ENCODE data around the gene ERCC6L. TPM values are rescaled to one million over a fixed set of nuclear protein-coding genes. Genes with fewer than 3 reads are reported as not detected.

ERCC6L gene
- total and polyA plus RNA-seq, 10 of the 15 experiments (the other 5 are each of a cell fraction or from before 2014, with no cell fraction given), result 4.7 to 13.1 (median 7.7) TPM

DNA sequence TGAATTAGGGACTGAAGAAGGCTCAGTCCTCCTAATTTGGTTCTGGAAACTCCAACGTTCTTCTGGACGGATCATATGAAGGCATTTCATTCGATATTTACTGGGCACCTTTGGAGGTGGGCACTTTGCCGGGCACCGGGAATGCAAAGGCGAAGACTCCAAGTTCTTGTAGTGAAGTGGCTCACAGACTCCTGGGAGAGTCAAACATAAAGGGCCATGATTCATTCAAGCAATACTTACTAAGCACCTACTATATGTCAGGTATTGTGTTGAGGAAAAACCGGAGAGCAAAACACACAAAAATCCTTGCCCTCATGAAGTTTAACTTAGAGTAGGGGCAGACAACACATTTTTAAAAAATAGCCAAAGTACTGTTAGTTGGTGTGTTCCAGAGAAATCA, 17.0 kb upstream of the ERCC6L start (continued):
- TF ChIP-seq, protein P1, sequence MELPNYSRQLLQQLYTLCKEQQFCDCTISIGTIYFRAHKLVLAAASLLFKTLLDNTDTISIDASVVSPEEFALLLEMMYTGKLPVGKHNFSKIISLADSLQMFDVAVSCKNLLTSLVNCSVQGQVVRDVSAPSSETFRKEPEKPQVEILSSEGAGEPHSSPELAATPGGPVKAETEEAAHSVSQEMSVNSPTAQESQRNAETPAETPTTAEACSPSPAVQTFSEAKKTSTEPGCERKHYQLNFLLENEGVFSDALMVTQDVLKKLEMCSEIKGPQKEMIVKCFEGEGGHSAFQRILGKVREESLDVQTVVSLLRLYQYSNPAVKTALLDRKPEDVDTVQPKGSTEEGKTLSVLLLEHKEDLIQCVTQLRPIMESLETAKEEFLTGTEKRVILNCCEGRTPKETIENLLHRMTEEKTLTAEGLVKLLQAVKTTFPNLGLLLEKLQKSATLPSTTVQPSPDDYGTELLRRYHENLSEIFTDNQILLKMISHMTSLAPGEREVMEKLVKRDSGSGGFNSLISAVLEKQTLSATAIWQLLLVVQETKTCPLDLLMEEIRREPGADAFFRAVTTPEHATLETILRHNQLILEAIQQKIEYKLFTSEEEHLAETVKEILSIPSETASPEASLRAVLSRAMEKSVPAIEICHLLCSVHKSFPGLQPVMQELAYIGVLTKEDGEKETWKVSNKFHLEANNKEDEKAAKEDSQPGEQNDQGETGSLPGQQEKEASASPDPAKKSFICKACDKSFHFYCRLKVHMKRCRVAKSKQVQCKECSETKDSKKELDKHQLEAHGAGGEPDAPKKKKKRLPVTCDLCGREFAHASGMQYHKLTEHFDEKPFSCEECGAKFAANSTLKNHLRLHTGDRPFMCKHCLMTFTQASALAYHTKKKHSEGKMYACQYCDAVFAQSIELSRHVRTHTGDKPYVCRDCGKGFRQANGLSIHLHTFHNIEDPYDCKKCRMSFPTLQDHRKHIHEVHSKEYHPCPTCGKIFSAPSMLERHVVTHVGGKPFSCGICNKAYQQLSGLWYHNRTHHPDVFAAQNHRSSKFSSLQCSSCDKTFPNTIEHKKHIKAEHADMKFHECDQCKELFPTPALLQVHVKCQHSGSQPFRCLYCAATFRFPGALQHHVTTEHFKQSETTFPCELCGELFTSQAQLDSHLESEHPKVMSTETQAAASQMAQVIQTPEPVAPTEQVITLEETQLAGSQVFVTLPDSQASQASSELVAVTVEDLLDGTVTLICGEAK (IDR thresholded peaks at IDR 0.05; ENCODE audit: borderline replicate concordance), result no peak
- TF ChIP-seq, protein P2, sequence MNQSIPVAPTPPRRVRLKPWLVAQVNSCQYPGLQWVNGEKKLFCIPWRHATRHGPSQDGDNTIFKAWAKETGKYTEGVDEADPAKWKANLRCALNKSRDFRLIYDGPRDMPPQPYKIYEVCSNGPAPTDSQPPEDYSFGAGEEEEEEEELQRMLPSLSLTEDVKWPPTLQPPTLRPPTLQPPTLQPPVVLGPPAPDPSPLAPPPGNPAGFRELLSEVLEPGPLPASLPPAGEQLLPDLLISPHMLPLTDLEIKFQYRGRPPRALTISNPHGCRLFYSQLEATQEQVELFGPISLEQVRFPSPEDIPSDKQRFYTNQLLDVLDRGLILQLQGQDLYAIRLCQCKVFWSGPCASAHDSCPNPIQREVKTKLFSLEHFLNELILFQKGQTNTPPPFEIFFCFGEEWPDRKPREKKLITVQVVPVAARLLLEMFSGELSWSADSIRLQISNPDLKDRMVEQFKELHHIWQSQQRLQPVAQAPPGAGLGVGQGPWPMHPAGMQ (IDR thresholded peaks at IDR 0.05; ENCODE audit: borderline replicate concordance), result no peak
- TF ChIP-seq SPI1 (IDR thresholded peaks at IDR 0.05; ENCODE audit: borderline replicate concordance, insufficient read depth, low read depth, low read length), result no peak
- TF ChIP-seq SMARCA5 (IDR thresholded peaks at IDR 0.05), result no peak
- TF ChIP-seq, protein P3, sequence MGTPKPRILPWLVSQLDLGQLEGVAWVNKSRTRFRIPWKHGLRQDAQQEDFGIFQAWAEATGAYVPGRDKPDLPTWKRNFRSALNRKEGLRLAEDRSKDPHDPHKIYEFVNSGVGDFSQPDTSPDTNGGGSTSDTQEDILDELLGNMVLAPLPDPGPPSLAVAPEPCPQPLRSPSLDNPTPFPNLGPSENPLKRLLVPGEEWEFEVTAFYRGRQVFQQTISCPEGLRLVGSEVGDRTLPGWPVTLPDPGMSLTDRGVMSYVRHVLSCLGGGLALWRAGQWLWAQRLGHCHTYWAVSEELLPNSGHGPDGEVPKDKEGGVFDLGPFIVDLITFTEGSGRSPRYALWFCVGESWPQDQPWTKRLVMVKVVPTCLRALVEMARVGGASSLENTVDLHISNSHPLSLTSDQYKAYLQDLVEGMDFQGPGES (IDR thresholded peaks at IDR 0.05), result no peak

DNA sequence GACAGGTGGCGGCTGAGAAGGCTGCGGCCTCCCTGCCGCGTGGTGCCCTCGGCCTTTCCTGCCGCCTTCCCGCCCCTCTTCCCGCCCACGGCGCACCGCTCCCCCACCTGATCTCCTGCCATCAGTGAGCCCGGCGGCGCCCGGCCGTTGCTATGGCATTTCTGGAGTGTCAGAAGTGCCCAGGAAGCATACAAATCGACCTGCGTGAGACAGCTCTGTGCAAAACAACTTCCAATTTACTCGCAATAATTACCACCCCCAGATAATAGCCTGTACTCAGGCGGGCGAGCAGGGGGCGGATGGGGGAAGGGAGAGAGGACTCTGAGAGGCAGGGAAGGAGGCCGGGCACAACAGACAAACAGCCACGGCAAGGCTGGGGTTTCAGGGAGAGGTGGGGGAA, 16.6 kb upstream of the ERCC6L start:
- ATAC-seq, result no peak
- TF ChIP-seq TBL1XR1 (IDR thresholded peaks at IDR 0.05; ENCODE audit: low read depth, low read length) (no peak), IKZF1 (conservative IDR thresholded peaks at IDR 0.05) (no peak)
- TF ChIP-seq, protein P4, sequence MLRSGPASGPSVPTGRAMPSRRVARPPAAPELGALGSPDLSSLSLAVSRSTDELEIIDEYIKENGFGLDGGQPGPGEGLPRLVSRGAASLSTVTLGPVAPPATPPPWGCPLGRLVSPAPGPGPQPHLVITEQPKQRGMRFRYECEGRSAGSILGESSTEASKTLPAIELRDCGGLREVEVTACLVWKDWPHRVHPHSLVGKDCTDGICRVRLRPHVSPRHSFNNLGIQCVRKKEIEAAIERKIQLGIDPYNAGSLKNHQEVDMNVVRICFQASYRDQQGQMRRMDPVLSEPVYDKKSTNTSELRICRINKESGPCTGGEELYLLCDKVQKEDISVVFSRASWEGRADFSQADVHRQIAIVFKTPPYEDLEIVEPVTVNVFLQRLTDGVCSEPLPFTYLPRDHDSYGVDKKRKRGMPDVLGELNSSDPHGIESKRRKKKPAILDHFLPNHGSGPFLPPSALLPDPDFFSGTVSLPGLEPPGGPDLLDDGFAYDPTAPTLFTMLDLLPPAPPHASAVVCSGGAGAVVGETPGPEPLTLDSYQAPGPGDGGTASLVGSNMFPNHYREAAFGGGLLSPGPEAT (IDR thresholded peaks at IDR 0.05; ENCODE audit: low read depth), result no peak
- TF ChIP-seq, protein P5, sequence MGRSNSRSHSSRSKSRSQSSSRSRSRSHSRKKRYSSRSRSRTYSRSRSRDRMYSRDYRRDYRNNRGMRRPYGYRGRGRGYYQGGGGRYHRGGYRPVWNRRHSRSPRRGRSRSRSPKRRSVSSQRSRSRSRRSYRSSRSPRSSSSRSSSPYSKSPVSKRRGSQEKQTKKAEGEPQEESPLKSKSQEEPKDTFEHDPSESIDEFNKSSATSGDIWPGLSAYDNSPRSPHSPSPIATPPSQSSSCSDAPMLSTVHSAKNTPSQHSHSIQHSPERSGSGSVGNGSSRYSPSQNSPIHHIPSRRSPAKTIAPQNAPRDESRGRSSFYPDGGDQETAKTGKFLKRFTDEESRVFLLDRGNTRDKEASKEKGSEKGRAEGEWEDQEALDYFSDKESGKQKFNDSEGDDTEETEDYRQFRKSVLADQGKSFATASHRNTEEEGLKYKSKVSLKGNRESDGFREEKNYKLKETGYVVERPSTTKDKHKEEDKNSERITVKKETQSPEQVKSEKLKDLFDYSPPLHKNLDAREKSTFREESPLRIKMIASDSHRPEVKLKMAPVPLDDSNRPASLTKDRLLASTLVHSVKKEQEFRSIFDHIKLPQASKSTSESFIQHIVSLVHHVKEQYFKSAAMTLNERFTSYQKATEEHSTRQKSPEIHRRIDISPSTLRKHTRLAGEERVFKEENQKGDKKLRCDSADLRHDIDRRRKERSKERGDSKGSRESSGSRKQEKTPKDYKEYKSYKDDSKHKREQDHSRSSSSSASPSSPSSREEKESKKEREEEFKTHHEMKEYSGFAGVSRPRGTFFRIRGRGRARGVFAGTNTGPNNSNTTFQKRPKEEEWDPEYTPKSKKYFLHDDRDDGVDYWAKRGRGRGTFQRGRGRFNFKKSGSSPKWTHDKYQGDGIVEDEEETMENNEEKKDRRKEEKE (IDR thresholded peaks at IDR 0.05), result no peak
- TF ChIP-seq, protein P6, sequence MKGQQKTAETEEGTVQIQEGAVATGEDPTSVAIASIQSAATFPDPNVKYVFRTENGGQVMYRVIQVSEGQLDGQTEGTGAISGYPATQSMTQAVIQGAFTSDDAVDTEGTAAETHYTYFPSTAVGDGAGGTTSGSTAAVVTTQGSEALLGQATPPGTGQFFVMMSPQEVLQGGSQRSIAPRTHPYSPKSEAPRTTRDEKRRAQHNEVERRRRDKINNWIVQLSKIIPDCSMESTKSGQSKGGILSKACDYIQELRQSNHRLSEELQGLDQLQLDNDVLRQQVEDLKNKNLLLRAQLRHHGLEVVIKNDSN (IDR thresholded peaks at IDR 0.05; ENCODE audit: borderline replicate concordance, extremely low read length, insufficient read depth, low read depth, low read length), result no peak

More for the DNA sequence above, 16.6 kb upstream of the ERCC6L start:
- H3K4me1 ChIP-seq (ENCODE audit: control insufficient read depth, insufficient read depth, low read length), result no peaks in the 10 kb centered on the region
- POLR2A ChIA-PET, result no interaction called here
- no peak overlapping the region for H3K9ac ChIP-seq (ENCODE audit: control insufficient read depth, insufficient read depth, low read length)
- BruUV-seq (replicated peaks), result no TSS peak
- no peaks in the 10 kb centered on the region for H4K20me1 ChIP-seq (ENCODE audit: control insufficient read depth, insufficient read depth)
- WGBS (ENCODE audit: insufficient coverage, insufficient replicate concordance, low lambda C conversion rate, missing lambda C conversion rate), result 16% methylated on average over 24 of the region's 24 CpGs
- FAIRE-seq, result no peak
- DNase-seq (ENCODE audit: low read depth, low spot score), result no peak
- intact Hi-C loops (cut with micrococcal nuclease; ENCODE audit: unreplicated experiment), result no loop called here
- in situ Hi-C loops (cut with MboI), result no loop called here
- CTCF ChIA-PET, result no interaction called here
- H3K4me2 ChIP-seq (ENCODE audit: control insufficient read depth, insufficient read depth), result no peak overlapping the region
- SMC1A ChIA-PET (ENCODE audit: uncharacterized antibody, unreplicated experiment), result no interaction called here
- RAD21 ChIA-PET (ENCODE audit: unreplicated experiment), result no interaction called here
- H3K9me3 ChIP-seq (replicated peaks; ENCODE audit: control insufficient read depth, insufficient read depth, low read length), result no peaks in the 10 kb centered on the region
- no peaks in the 10 kb centered on the region for H3K36me3 ChIP-seq (ENCODE audit: control insufficient read depth in 2 of 2, insufficient read depth in 2 of 2, low read length in 1 of 2)
- H3K27ac ChIP-seq (ENCODE audit: control insufficient read depth, insufficient read depth), result no peak overlapping the region
- no peak overlapping the region for H3K4me3 ChIP-seq
- no peaks in the 10 kb centered on the region for H3K79me2 ChIP-seq (ENCODE audit: control insufficient read depth, insufficient read depth, low read length)
- no peak overlapping the region for H2AFZ ChIP-seq (ENCODE audit: control insufficient read depth, low read depth, low read length)
- H3K27me3 ChIP-seq (replicated peaks in 1 of 2; ENCODE audit: control insufficient read depth in 2 of 2, insufficient read depth in 2 of 2, low read length in 1 of 2), result peaks cover 3% of the 10 kb centered on the region in 2 experiments; a peak in 3 of 4 replicates
